GM12872 (cell line): Measurements from ENCODE around the gene KIF3C.

ENCODE experiments used
- CTCF ChIP-seq: IDR thresholded peaks from 3 replicates; pipeline ENCODE4 v1.5.1; 2011; ENCODE audit warnings: low read depth, mild to moderate bottlenecking, low read length, moderate library complexity; ENCODE audit not compliant: insufficient read depth

Gene KIF3C

GRCh38 chr2:25895018-25895417 lies 87.3 kb downstream of the KIF3C start:
- TF ChIP-seq CTCF, result no peak

- TF ChIP-seq CTCF, result no peak
Measured at GRCh38 chr2:25894135-25894830, 88.0 kb downstream of the KIF3C start.

GRCh38 chr2:25891672-25892071 lies 90.6 kb downstream of the KIF3C start:
- TF ChIP-seq CTCF, result no peak

- no peak for TF ChIP-seq CTCF
Measured at GRCh38 chr2:25887624-25888242, 94.6 kb downstream of the KIF3C start.

- TF ChIP-seq CTCF, result no peak
Measured at GRCh38 chr2:25885933-25886332, 96.4 kb downstream of the KIF3C start.

GRCh38 chr2:25881764-25882163 lies 100.5 kb downstream of the KIF3C start:
- TF ChIP-seq CTCF, result no peak

- TF ChIP-seq CTCF, result no peak
Measured at GRCh38 chr2:25879133-25879730, 103.1 kb downstream of the KIF3C start.
